Activated naive CD4-positive, alpha-beta T cell treated with anti-CD3 and anti-CD28 coated beads, Interleukin-2, amount 10 ng/mL, durations not matched to agents 7 days and 5 days (primary cell): ENCODE results near the gene TRIM71.

Experiments
- CTCF ChIA-PET: fragments of 350-600 bp; sonication (Branson Sonifier 250); formaldehyde crosslinking; loops from one replicate; lab custom pipeline; 2021; ENCODE audit warnings: antibody characterized with exemption; lab: Charles Lee
- DNase-seq: peaks from one replicate; pipeline ENCODE4 v3.0.0-alpha.2; 2020
- H3K27ac Mint-ChIP-seq: one replicate; pipeline ENCODE4 v1.8.0; 2021; ENCODE audit warnings: mild to moderate bottlenecking, moderate library complexity, mixed read lengths
- H3K27me3 Mint-ChIP-seq: one replicate; pipeline ENCODE4 v1.8.0; 2021; ENCODE audit warnings: mild to moderate bottlenecking, mixed read lengths
- H3K36me3 Mint-ChIP-seq: one replicate; pipeline ENCODE4 v1.8.0; 2021; ENCODE audit warnings: mixed read lengths
- H3K4me1 Mint-ChIP-seq: one replicate; pipeline ENCODE4 v1.8.0; 2021; ENCODE audit warnings: mixed read lengths
- H3K4me3 Mint-ChIP-seq: one replicate; pipeline ENCODE4 v1.8.0; 2021; ENCODE audit warnings: mild to moderate bottlenecking, moderate library complexity, mixed read lengths
- H3K9me3 Mint-ChIP-seq: one replicate; pipeline ENCODE4 v1.8.0; 2021; ENCODE audit warnings: mixed read lengths

The TRIM71 gene

DNA sequence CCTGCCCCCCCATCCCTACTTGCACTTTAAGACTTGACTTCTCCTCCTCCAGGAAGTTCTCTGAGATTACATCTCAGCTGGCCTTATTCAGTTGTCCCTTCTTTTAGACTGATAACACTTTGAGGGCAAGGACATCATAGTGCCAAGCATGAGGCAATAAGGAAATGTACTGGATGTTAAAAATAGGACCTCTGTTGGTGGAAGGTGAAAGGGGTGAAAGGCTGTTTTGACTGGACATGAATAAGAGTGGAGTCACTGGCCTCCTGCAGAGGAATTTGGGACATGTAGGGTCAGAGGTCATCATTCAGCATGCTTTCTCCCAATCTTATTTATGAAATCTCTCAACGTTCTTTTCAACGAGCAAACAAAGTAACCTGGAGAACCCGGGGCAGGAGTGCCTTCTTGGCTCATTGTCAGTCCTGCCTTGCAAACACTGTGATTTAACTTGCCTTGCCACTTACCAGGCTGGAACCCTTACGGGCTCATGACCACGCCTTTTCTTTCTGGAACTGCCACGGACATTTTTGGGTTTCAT lies 38.6 kb downstream of the TRIM71 start:
- CTCF ChIA-PET = no interaction called here
- no peak for DNase-seq
- H3K27ac Mint-ChIP-seq = no peak overlapping the region
- no peaks in the 10 kb centered on the region for H3K36me3 Mint-ChIP-seq
- H3K4me1 Mint-ChIP-seq = no peaks in the 10 kb centered on the region
- H3K4me3 Mint-ChIP-seq = no peak overlapping the region
- H3K9me3 Mint-ChIP-seq = no peaks in the 10 kb centered on the region
- peaks cover 37% of the 10 kb centered on the region for H3K27me3 Mint-ChIP-seq

GRCh38 chr3:32856901-32857507 lies 39.2 kb downstream of the TRIM71 start:
- DNase-seq = no peak
- H3K4me3 Mint-ChIP-seq = no peak overlapping the region
- H3K4me1 Mint-ChIP-seq = no peaks in the 10 kb centered on the region
- no peaks in the 10 kb centered on the region for H3K36me3 Mint-ChIP-seq
- peaks cover 42% of the 10 kb centered on the region for H3K27me3 Mint-ChIP-seq
- no peak overlapping the region for H3K27ac Mint-ChIP-seq
- no peaks in the 10 kb centered on the region for H3K9me3 Mint-ChIP-seq
- CTCF ChIA-PET = no interaction called here

- H3K4me1 Mint-ChIP-seq = no peaks in the 10 kb centered on the region
- H3K27me3 Mint-ChIP-seq = peaks cover 43% of the 10 kb centered on the region
- DNase-seq = no peak
- no peaks in the 10 kb centered on the region for H3K36me3 Mint-ChIP-seq
- CTCF ChIA-PET = no interaction called here
- H3K4me3 Mint-ChIP-seq = no peak overlapping the region
- H3K9me3 Mint-ChIP-seq = no peaks in the 10 kb centered on the region
- H3K27ac Mint-ChIP-seq = no peak overlapping the region
Measured at GRCh38 chr3:32857921-32858320, 40.1 kb downstream of the TRIM71 start.

- no peaks in the 10 kb centered on the region for H3K4me1 Mint-ChIP-seq
- H3K9me3 Mint-ChIP-seq = no peaks in the 10 kb centered on the region
- H3K4me3 Mint-ChIP-seq = no peak overlapping the region
- no peak overlapping the region for H3K27ac Mint-ChIP-seq
- DNase-seq = no peak
- CTCF ChIA-PET = no interaction called here
- no peaks in the 10 kb centered on the region for H3K36me3 Mint-ChIP-seq
- peaks cover 38% of the 10 kb centered on the region for H3K27me3 Mint-ChIP-seq
Measured at GRCh38 chr3:32859604-32860237, 41.9 kb downstream of the TRIM71 start.

- no peaks in the 10 kb centered on the region for H3K9me3 Mint-ChIP-seq
- CTCF ChIA-PET = no interaction called here
- H3K36me3 Mint-ChIP-seq = no peaks in the 10 kb centered on the region
- H3K27ac Mint-ChIP-seq = no peak overlapping the region
- no peak for DNase-seq
- H3K27me3 Mint-ChIP-seq = peaks cover 42% of the 10 kb centered on the region
- no peak overlapping the region for H3K4me3 Mint-ChIP-seq
- H3K4me1 Mint-ChIP-seq = no peaks in the 10 kb centered on the region
Measured at GRCh38 chr3:32860499-32860898, 42.7 kb downstream of the TRIM71 start.

- H3K4me3 Mint-ChIP-seq = no peak overlapping the region
- no peaks in the 10 kb centered on the region for H3K4me1 Mint-ChIP-seq
- H3K36me3 Mint-ChIP-seq = no peaks in the 10 kb centered on the region
- CTCF ChIA-PET = no interaction called here
- peaks cover 43% of the 10 kb centered on the region for H3K27me3 Mint-ChIP-seq
- no peak for DNase-seq
- no peaks in the 10 kb centered on the region for H3K9me3 Mint-ChIP-seq
- H3K27ac Mint-ChIP-seq = no peak overlapping the region
Measured at GRCh38 chr3:32861681-32862080, 43.9 kb downstream of the TRIM71 start.

DNA sequence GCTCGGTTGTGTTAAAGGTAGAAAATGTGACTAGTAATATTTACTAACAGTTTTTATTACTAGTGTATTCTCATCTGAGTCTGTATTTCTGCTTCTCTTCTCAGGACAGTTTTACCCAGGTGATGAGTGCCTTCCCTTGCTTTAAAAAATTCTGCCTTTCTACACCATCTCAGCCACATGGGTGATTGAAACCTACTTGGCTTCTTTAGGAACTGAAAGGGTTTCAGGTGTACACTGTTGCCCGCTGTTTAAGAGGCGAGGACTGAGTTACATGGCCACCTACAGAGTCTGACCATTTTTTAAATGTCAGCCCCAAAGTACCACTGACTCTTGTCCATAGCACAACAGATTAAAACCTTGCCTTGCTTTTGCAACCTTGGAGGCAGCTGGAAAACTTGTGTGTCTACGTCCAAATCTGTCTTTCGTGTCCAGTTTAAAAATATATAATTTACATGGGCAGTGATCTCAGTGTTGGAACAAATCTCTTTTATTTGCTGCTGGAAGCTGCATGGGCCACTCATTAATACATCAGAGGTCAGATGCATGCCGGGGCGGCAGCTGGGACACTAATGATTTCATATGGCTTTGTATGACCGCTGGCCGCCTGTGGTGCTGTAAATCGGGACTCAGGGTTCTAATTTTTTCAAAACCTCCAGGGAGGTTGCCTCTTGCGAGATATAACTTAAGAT lies 44.6 kb downstream of the TRIM71 start:
- H3K9me3 Mint-ChIP-seq = no peaks in the 10 kb centered on the region

DNA sequence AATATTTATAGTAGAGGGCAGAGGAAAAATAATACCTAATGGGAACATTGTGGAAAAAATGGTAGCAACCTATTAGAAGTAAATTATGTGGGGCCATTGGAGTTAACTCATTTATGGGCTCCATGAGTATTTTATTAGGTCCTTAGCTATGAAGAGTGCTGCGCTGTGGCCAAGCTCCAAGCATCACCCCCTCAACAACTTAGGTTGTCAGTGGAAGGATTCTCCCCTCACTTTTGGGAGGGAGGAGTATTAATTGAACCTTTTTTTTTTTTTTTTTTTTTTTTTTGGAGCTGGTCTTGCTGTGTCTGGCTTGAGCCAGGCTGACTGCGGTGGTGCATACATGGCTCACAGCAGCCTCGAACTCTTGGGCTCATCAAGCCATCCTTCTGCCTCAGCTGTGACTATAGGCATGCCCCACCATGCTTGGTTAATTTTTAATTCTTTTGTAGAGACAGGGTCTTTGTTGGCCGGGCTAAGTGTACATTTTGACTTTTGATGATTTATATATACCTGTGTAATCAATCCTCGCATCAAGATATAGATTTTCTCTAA lies 45.2 kb downstream of the TRIM71 start:
- H3K27ac Mint-ChIP-seq = no peak overlapping the region

More for the DNA sequence above, 44.6 kb downstream of the TRIM71 start:
- H3K27me3 Mint-ChIP-seq = peaks cover 39% of the 10 kb centered on the region
- H3K27ac Mint-ChIP-seq = no peak overlapping the region
- no peaks in the 10 kb centered on the region for H3K36me3 Mint-ChIP-seq
- H3K4me1 Mint-ChIP-seq = no peaks in the 10 kb centered on the region
- no peak for DNase-seq
- CTCF ChIA-PET = interaction anchor here (0.6 kb wide), 1 partner anchor 10 kb away, joined by 3 read pairs; no protein-coding TSS in a partner anchor
- H3K4me3 Mint-ChIP-seq = no peak overlapping the region

DNA sequence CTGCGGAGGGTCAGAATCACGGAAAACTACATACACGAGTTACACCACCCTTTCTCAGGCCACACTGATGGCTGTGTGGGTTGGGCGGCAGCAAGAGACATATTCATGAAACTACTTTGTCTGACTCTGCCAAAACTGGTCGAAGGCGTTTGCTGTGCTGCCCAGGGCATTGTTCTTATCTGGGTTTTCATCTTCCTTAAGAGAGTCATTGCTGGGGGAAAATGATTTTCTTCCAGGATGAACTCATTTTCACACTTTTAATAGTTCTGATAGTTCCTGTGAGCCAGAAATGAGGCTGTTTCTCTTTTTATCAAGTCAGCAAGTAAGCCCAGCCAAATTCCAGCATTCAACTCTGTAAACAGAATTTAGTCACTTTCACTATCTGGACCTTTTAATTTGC lies 47.6 kb downstream of the TRIM71 start:
- no peak for DNase-seq
- Mint-ChIP-seq H3K9me3 (no peaks in the 10 kb centered on the region), H3K27ac (no peak overlapping the region), H3K36me3 (no peaks in the 10 kb centered on the region), H3K27me3 (peaks cover 35% of the 10 kb centered on the region), H3K4me3 (no peak overlapping the region), H3K4me1 (no peaks in the 10 kb centered on the region)
- CTCF ChIA-PET = no interaction called here

More for the DNA sequence above, 45.2 kb downstream of the TRIM71 start:
- CTCF ChIA-PET = interaction anchor here (0.6 kb wide), 1 partner anchor 9 kb away, joined by 3 read pairs; no protein-coding TSS in a partner anchor
- no peaks in the 10 kb centered on the region for H3K9me3 Mint-ChIP-seq
- H3K4me3 Mint-ChIP-seq = no peak overlapping the region
- peaks cover 40% of the 10 kb centered on the region for H3K27me3 Mint-ChIP-seq
- H3K36me3 Mint-ChIP-seq = no peaks in the 10 kb centered on the region
- H3K4me1 Mint-ChIP-seq = no peaks in the 10 kb centered on the region
- DNase-seq = no peak

DNA sequence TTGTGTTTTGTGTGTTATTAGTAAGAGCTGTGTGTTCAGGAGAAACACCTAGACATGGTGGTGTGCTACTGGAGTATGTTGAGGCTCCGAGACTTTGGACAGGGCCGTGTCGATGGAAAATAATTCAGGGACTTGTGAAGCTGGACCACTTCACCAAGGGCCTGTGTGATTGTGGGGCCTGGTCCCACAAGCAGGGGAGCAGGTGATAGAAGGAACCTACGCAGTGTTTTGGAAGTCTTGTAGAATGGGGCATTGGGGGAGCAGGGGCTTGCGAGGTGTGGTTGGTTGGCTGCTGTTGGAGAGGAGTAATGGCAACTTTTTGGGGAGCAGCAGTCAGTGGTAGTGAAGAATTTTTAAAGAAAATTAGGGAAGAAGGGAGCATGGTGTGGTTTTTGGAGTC lies 48.7 kb downstream of the TRIM71 start:
- H3K4me3 Mint-ChIP-seq = no peak overlapping the region
- no peak overlapping the region for H3K27ac Mint-ChIP-seq
- peaks cover 40% of the 10 kb centered on the region for H3K27me3 Mint-ChIP-seq
- no peaks in the 10 kb centered on the region for H3K9me3 Mint-ChIP-seq
- no peaks in the 10 kb centered on the region for H3K36me3 Mint-ChIP-seq
- CTCF ChIA-PET = no interaction called here
- no peak for DNase-seq
- H3K4me1 Mint-ChIP-seq = no peaks in the 10 kb centered on the region

- Mint-ChIP-seq H3K4me1 (no peaks in the 10 kb centered on the region), H3K27ac (no peak overlapping the region)
Measured at GRCh38 chr3:32867954-32868353, 50.2 kb downstream of the TRIM71 start.

GRCh38 chr3:32868719-32869512 lies 51.1 kb downstream of the TRIM71 start:
- DNase-seq = no peak

More at GRCh38 chr3:32867954-32868353, 50.2 kb downstream of the TRIM71 start:
- CTCF ChIA-PET = no interaction called here
- Mint-ChIP-seq H3K36me3 (no peaks in the 10 kb centered on the region), H3K4me3 (no peak overlapping the region), H3K27me3 (peaks cover 48% of the 10 kb centered on the region), H3K9me3 (no peaks in the 10 kb centered on the region)
- DNase-seq = no peak

GRCh38 chr3:32869513-32870047 lies 51.8 kb downstream of the TRIM71 start:
- CTCF ChIA-PET = interaction anchor here (0.5 kb wide), 1 partner anchor 259 kb away, joined by 4 read pairs; no protein-coding TSS in a partner anchor
- no peak for DNase-seq
- no peak overlapping the region for H3K4me3 Mint-ChIP-seq
- H3K9me3 Mint-ChIP-seq = no peaks in the 10 kb centered on the region
- no peak overlapping the region for H3K27ac Mint-ChIP-seq
- H3K4me1 Mint-ChIP-seq = no peaks in the 10 kb centered on the region
- H3K27me3 Mint-ChIP-seq = peaks cover 57% of the 10 kb centered on the region
- H3K36me3 Mint-ChIP-seq = no peaks in the 10 kb centered on the region

More at GRCh38 chr3:32868719-32869512, 51.1 kb downstream of the TRIM71 start:
- Mint-ChIP-seq H3K4me3 (no peak overlapping the region), H3K27ac (no peak overlapping the region), H3K36me3 (no peaks in the 10 kb centered on the region), H3K27me3 (peaks cover 56% of the 10 kb centered on the region), H3K4me1 (no peaks in the 10 kb centered on the region), H3K9me3 (no peaks in the 10 kb centered on the region)
- CTCF ChIA-PET = no interaction called here
